ENCODE measurements around the gene RHOT2. TPM values are rescaled to one million over a fixed set of nuclear protein-coding genes. Genes with fewer than 3 reads are reported as not detected.

The RHOT2 gene
- total and polyA plus RNA-seq, 10 of the 15 experiments (the other 5 are each of a cell fraction or from before 2014, with no cell fraction given), result 3.7 to 174 (median 69.8) TPM

- no peak for FAIRE-seq
- no TSS peak for BruUV-seq (replicated peaks)
- intact Hi-C loops (cut with micrococcal nuclease; ENCODE audit: unreplicated experiment), result loop anchor here (1.0 to 10.0 kb wide), 2 partner anchors 81 to 265 kb away; partner anchors contain the start of gene NME4
- no peak overlapping the region for H3K4me3 ChIP-seq
- no peaks in the 10 kb centered on the region for H3K79me2 ChIP-seq (ENCODE audit: control insufficient read depth, insufficient read depth, low read length)
- TF ChIP-seq NFIC (IDR thresholded peaks at IDR 0.05; ENCODE audit: low read depth, low read length), result no peak
- TF ChIP-seq EGR1 (IDR thresholded peaks at IDR 0.05; ENCODE audit: borderline replicate concordance in 1 of 2, low read depth in 2 of 2, low read length in 2 of 2), result no peak
- no peak for TF ChIP-seq RCOR1 (conservative IDR thresholded peaks at IDR 0.05; ENCODE audit: low read depth, low read length)
- no peak for TF ChIP-seq ESRRA (IDR thresholded peaks at IDR 0.05; ENCODE audit: low read length)
- TF ChIP-seq PAX5 (IDR thresholded peaks at IDR 0.05; ENCODE audit: borderline replicate concordance, low read depth, low read length), result no peak
- no peak for TF ChIP-seq FOS (IDR thresholded peaks at IDR 0.05; ENCODE audit: borderline replicate concordance, extremely low read depth, insufficient read length)
- TF ChIP-seq RBBP5 (conservative IDR thresholded peaks at IDR 0.05), result no peak
- no peak for TF ChIP-seq RAD51 (IDR thresholded peaks at IDR 0.05)
- TF ChIP-seq EZH2 (IDR thresholded peaks at IDR 0.05; ENCODE audit: borderline replicate concordance, control insufficient read depth, low read depth, low read length), result no peak
- no peak for TF ChIP-seq SRF (IDR thresholded peaks at IDR 0.05; ENCODE audit: low read depth in 2 of 2, low read length in 2 of 2)
- TF ChIP-seq KAT2A (conservative IDR thresholded peaks at IDR 0.05; ENCODE audit: control insufficient read depth, low read depth, low read length), result no peak
- TF ChIP-seq, protein P1, sequence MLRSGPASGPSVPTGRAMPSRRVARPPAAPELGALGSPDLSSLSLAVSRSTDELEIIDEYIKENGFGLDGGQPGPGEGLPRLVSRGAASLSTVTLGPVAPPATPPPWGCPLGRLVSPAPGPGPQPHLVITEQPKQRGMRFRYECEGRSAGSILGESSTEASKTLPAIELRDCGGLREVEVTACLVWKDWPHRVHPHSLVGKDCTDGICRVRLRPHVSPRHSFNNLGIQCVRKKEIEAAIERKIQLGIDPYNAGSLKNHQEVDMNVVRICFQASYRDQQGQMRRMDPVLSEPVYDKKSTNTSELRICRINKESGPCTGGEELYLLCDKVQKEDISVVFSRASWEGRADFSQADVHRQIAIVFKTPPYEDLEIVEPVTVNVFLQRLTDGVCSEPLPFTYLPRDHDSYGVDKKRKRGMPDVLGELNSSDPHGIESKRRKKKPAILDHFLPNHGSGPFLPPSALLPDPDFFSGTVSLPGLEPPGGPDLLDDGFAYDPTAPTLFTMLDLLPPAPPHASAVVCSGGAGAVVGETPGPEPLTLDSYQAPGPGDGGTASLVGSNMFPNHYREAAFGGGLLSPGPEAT (IDR thresholded peaks at IDR 0.05; ENCODE audit: low read depth), result no peak
- TF ChIP-seq SMC3 (IDR thresholded peaks at IDR 0.05; ENCODE audit: borderline replicate concordance, low read length), result no peak
- TF ChIP-seq EP300 (IDR thresholded peaks at IDR 0.05; ENCODE audit: borderline replicate concordance in 1 of 2, control insufficient read depth in 1 of 2, low read depth in 2 of 2, low read length in 2 of 2), result no peak
- TF ChIP-seq, protein P2, sequence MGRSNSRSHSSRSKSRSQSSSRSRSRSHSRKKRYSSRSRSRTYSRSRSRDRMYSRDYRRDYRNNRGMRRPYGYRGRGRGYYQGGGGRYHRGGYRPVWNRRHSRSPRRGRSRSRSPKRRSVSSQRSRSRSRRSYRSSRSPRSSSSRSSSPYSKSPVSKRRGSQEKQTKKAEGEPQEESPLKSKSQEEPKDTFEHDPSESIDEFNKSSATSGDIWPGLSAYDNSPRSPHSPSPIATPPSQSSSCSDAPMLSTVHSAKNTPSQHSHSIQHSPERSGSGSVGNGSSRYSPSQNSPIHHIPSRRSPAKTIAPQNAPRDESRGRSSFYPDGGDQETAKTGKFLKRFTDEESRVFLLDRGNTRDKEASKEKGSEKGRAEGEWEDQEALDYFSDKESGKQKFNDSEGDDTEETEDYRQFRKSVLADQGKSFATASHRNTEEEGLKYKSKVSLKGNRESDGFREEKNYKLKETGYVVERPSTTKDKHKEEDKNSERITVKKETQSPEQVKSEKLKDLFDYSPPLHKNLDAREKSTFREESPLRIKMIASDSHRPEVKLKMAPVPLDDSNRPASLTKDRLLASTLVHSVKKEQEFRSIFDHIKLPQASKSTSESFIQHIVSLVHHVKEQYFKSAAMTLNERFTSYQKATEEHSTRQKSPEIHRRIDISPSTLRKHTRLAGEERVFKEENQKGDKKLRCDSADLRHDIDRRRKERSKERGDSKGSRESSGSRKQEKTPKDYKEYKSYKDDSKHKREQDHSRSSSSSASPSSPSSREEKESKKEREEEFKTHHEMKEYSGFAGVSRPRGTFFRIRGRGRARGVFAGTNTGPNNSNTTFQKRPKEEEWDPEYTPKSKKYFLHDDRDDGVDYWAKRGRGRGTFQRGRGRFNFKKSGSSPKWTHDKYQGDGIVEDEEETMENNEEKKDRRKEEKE (IDR thresholded peaks at IDR 0.05), result no peak
- TF ChIP-seq NRF1 (conservative IDR thresholded peaks at IDR 0.05; ENCODE audit: low read depth, low read length), result no peak
- no peak for TF ChIP-seq DPF2 (IDR thresholded peaks at IDR 0.05)
- TF ChIP-seq ETV6 (conservative IDR thresholded peaks at IDR 0.05 in 1 of 2, IDR thresholded peaks at IDR 0.05 in 1 of 2; ENCODE audit: borderline replicate concordance in 1 of 2, low read depth in 1 of 2), result no peak
- ChIA-PET SMC1A (ENCODE audit: uncharacterized antibody, unreplicated experiment) (no interaction called here), POLR2A (no interaction called here), RAD21 (ENCODE audit: unreplicated experiment) (interaction anchor here (1.0 kb wide), 1 partner anchor 12 kb away, joined by 7 read pairs; no protein-coding TSS in a partner anchor), CTCF (interaction anchor here (0.6 to 1.4 kb wide), 4 partner anchors 9 to 811 kb away, joined by 3 to 5 read pairs (median 4); partner anchors contain the start of gene METTL26)
- no peak overlapping the region for H3K4me2 ChIP-seq (ENCODE audit: control insufficient read depth, insufficient read depth)
- DNase-seq (ENCODE audit: low read depth, low spot score), result no peak
- 82% methylated on average over 6 of the region's 6 CpGs for WGBS (ENCODE audit: insufficient coverage, insufficient replicate concordance, low lambda C conversion rate, missing lambda C conversion rate)
- H3K27ac ChIP-seq (ENCODE audit: control insufficient read depth, insufficient read depth), result no peak overlapping the region
- peaks cover 3% of the 10 kb centered on the region; the same call in 1 of the 2 replicates for H3K4me1 ChIP-seq (ENCODE audit: control insufficient read depth, insufficient read depth, low read length)
- no peaks in the 10 kb centered on the region for H4K20me1 ChIP-seq (ENCODE audit: control insufficient read depth, insufficient read depth)
- H2AFZ ChIP-seq (ENCODE audit: control insufficient read depth, low read depth, low read length), result no peak overlapping the region
- no peak for ATAC-seq
- in situ Hi-C loops (cut with MboI), result loop anchor here (10.0 kb wide), 1 partner anchor 265 kb away; the partner anchor contains the start of gene NME4
- no peaks in the 10 kb centered on the region for H3K9me3 ChIP-seq (replicated peaks; ENCODE audit: control insufficient read depth, insufficient read depth, low read length)
- no peaks in the 10 kb centered on the region for H3K27me3 ChIP-seq (replicated peaks in 1 of 2; ENCODE audit: control insufficient read depth in 2 of 2, insufficient read depth in 2 of 2, low read length in 1 of 2)
- no peaks in the 10 kb centered on the region; a peak in 2 of 4 replicates for H3K36me3 ChIP-seq (ENCODE audit: control insufficient read depth in 2 of 2, insufficient read depth in 2 of 2, low read length in 1 of 2)
- no peak overlapping the region; the same call in 1 of the 2 replicates for H3K9ac ChIP-seq (ENCODE audit: control insufficient read depth, insufficient read depth, low read length)
These were observed 7.8 kb upstream of the RHOT2 start for GRCh38 chr16:660132-660458.

Data from GM12878 (cell line).